Upper lobe of left lung (tissue), 4 donors: ENCODE results near the gene ASIC2.

Experiments
- POLR2AphosphoS5 ChIP-seq, 2 donors: sonication (generic); formaldehyde crosslinking; IDR thresholded peaks; one replicate each; pipeline ENCODE4 v1.5.1; 2017; ENCODE audit warnings: antibody characterized with exemption in 2 of 2
- TF ChIP-seq, protein P1 (sequence below), 6 experiments: fragments of 450-650 bp in 4 of 6; fragments of 200-600 bp in 2 of 6; sonication (generic) in 2 of 6; IDR thresholded peaks; one replicate each; pipeline ENCODE4 v1.5.1; 2016 to 2019; ENCODE audit warnings: antibody characterized with exemption in 6 of 6

DNA sequence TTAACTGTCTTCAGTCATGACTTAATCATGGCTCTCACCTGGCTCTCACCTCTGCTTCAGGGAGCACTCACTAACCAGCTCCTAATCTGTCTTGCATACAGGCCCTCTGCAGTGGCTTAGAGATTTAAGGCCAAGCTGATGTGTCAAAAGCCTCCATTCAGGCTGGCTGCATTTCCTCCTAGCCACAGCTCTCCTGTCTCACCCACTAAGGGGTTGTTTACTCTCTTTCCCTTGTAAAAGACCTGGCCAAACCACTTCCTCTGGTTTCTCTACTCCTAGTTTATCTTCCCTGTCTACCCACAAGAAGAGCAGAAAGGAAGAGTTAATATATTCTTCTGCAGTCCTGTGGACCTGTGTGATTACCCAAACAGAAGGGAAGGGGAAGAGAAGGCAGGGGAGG, 9.3 kb upstream of the ASIC2 start:
- TF ChIP-seq, protein P1, sequence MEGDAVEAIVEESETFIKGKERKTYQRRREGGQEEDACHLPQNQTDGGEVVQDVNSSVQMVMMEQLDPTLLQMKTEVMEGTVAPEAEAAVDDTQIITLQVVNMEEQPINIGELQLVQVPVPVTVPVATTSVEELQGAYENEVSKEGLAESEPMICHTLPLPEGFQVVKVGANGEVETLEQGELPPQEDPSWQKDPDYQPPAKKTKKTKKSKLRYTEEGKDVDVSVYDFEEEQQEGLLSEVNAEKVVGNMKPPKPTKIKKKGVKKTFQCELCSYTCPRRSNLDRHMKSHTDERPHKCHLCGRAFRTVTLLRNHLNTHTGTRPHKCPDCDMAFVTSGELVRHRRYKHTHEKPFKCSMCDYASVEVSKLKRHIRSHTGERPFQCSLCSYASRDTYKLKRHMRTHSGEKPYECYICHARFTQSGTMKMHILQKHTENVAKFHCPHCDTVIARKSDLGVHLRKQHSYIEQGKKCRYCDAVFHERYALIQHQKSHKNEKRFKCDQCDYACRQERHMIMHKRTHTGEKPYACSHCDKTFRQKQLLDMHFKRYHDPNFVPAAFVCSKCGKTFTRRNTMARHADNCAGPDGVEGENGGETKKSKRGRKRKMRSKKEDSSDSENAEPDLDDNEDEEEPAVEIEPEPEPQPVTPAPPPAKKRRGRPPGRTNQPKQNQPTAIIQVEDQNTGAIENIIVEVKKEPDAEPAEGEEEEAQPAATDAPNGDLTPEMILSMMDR (IDR thresholded peaks at IDR 0.05), result no peak
- no peak for TF ChIP-seq POLR2AphosphoS5 (IDR thresholded peaks at IDR 0.05)
